Measurements from ENCODE around the gene GUCY1A1. TPM values are rescaled to one million over a fixed set of nuclear protein-coding genes. Genes with fewer than 3 reads are reported as not detected.

The GUCY1A1 gene
- total RNA-seq, 4 donors from 2014 or later, result 8.4 to 52.0 (median 12.9) TPM

DNA sequence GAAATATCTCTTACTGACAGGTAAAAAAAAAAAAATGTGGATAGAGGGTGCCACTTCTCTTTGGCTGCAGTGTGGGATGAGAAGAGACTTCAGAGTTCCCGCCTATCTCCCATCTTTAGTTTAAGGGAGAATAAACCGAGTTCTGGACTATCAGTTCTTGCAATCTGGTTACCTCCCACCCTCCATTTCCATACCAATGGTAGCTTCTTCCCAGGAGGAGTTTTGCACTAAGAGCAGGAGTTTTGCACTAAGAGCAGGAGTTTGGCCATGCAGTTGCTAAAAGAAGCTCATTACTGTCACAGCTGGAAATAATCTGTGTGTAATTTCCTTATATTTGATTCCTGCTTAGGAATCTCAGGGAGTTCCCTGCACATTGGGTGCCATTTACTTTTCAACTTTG lies 81.4 kb downstream of the GUCY1A1 start:
- DNase-seq (ENCODE audit: low spot score), result no peak
- TF ChIP-seq, protein P1, sequence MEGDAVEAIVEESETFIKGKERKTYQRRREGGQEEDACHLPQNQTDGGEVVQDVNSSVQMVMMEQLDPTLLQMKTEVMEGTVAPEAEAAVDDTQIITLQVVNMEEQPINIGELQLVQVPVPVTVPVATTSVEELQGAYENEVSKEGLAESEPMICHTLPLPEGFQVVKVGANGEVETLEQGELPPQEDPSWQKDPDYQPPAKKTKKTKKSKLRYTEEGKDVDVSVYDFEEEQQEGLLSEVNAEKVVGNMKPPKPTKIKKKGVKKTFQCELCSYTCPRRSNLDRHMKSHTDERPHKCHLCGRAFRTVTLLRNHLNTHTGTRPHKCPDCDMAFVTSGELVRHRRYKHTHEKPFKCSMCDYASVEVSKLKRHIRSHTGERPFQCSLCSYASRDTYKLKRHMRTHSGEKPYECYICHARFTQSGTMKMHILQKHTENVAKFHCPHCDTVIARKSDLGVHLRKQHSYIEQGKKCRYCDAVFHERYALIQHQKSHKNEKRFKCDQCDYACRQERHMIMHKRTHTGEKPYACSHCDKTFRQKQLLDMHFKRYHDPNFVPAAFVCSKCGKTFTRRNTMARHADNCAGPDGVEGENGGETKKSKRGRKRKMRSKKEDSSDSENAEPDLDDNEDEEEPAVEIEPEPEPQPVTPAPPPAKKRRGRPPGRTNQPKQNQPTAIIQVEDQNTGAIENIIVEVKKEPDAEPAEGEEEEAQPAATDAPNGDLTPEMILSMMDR (IDR thresholded peaks at IDR 0.05), result no peak
- ATAC-seq (ENCODE audit: low FRiP score), result no peak

DNA sequence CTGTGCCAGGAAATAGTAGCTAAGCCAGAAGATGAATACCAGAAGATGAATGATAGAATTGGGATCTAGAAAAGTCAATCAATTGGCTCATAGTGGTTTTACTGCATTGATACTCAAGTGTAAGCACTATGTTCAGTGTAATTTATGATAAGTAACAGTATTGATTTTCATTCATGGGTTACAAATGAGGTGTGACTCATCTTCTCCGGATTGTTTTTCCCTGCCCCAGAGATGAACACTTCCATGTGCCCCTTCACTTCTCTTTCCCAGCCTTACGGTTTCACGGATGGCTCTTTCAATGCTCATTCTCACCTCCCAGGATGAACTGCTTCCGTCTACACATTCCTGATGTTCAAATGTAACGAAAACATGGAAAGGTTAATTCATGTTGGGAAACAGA lies 82.4 kb downstream of the GUCY1A1 start:
- DNase-seq (ENCODE audit: low spot score) (no peak), ATAC-seq (ENCODE audit: low FRiP score) (no peak)
- TF ChIP-seq, protein P1 (IDR thresholded peaks at IDR 0.05), result no peak

DNA sequence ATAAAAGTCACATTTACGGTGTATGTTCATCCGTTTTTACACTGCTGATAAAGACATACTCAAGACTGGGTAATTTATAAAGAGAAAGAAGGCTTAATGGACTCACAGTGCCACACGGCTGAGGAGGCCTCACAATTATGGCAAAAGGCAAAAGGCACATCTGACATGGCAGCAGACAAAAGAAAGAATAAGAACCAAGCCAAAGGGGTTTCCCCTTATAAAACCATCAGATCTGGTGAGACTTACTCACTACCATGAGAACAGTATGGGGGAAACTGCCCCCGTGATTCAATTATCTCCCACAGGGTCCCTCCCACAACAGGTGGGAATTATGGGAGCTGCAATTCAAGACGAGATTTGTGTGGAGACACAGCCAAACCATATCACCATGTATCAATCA lies 84.9 kb downstream of the GUCY1A1 start:
- ATAC-seq (ENCODE audit: low FRiP score) (no peak), DNase-seq (ENCODE audit: low spot score) (no peak)
- TF ChIP-seq, protein P1 (IDR thresholded peaks at IDR 0.05), result no peak

DNA sequence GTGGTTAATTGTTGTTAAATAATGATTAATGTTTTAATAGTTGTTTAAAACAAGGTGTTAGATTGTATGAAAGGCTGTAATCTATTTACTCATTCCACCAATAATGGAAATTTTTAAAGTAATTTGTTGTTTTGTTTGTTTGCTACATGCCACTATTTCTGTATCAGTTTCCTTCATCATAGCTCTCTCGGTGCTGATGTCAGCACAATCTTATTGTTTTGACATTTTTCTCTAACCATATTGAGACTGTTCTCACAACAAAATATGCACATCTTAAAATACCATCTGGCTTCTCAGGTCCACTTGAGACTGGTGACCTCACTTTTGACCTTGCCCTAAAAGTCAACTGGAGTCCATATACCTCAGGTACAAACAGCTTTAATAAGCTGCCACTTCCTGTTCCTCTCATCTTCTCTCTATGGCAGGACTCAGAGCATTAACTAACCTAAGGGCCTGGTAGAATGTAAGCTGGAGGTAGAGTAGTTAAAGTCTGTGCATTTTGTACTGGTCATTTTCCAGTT lies 91.2 kb downstream of the GUCY1A1 start:
- TF ChIP-seq, protein P1 (IDR thresholded peaks at IDR 0.05), result no peak
- ATAC-seq (ENCODE audit: low FRiP score), result no peak
- no peak for DNase-seq (ENCODE audit: low spot score)

DNA sequence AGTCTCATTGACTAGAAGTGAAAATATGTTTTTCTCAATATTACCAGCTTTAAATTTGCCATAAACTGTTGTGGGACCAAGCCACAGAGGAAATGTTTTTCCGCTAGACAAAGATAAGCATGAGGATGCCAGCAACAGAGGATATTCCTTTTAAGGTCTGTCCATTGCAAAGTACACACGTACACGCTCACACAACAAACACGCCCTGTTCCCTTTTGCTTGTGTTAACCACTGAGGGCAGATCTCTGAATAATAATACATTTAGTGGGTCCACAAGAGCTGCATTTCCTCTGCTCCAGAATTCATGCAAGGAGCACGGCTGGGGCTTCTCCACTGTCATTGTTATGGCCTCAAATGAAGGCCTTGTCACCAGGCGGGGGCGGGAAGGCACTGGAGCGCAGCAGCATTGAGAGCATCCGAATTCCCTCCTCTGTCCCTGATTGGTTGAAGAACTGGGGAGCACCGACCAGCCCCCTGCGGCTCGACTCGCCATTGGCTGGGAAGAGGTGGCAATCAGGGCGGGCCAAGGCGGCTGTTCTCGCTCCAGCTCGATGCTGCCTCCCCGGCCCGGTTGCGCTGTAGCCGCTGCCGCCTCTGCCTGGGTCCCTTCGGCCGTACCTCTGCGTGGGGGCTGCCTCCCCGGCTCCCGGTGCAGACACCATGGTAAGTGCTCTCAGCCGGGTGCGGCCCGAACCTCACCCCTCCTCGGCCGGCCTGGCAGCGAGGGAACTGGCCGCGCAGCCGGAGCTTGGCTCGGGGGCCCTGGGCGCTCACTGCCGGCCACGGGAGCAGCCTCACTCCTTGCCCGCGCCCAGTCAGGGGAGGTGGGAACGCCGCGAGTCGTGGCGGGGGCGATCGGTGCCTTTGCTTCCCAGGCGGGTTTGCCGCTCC lies 92.1 kb downstream of the GUCY1A1 start, which contains the start of gene GUCY1B1:
TSS of gene GUCY1B1 (plus strand) at position 541 of the 891 bp plus-strand sequence. CDS start at position 661, 120 bp downstream.
- peak; percentile 99 for ATAC-seq (ENCODE audit: low FRiP score)
- peak; percentile 64 for DNase-seq (ENCODE audit: low spot score)
- TF ChIP-seq, protein P1 (IDR thresholded peaks at IDR 0.05), result no peak

DNA sequence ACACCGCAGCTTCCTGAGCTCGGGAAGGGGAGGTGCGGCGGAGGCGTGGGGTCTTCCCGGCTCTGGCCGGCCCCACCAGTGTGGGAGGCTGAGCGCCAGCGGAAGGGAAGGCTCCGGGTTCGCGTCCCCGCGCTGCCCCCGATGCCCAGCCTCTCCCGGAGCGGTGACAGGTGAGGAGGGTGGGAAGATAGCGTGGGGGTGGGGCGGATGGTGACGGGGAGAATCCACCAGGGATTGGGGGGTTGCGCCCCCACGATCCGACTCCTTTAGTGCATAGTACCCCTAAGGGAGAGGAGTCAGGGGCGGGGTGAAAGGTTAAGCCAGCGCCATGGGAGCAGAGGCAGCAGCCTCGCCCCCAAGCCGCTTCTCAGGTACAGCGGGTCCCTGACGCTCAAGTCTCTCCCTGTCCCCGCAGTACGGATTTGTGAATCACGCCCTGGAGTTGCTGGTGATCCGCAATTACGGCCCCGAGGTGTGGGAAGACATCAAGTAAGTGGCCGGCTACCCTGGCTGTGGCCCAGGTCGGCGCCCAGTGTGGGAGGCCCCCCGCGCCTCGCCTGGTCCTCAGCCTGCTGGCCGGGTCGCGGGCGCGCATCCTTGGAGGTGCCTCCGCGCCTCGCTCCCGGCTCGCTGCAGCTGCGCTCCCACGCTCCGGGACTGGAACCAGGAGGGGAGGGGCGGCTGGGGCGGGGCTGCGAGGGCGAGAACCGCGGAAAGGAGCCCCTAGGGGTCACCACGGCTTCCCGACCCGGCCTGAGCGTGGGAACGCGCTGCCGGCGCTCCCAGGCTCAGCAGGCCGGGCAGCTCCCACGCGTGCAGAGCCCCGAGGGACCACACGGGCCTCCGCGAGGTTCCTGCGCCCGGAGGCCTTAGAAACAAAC lies 93.0 kb downstream of the GUCY1A1 start:
- peak; percentile 22 for DNase-seq (ENCODE audit: low spot score)
- TF ChIP-seq, protein P1 (IDR thresholded peaks at IDR 0.05), result no peak
- peak; percentile 57 for ATAC-seq (ENCODE audit: low FRiP score)

Data from omental fat pad (tissue), 4 donors.